Heart right ventricle (tissue), 16 donors: ENCODE data around the gene BAX. TPM values are rescaled to one million over a fixed set of nuclear protein-coding genes. Genes with fewer than 3 reads are reported as not detected.

Source experiments
- ATAC-seq, 8 donors: fragments of 200-7000 bp; cut with Tn5 transposase; one replicate each; pipeline ENCODE4 v1.9.1; 2020; ENCODE audit warnings: mild to moderate bottlenecking in 8 of 8, moderate library complexity in 8 of 8, moderate number of reproducible peaks in 1 of 8
- DNase-seq, 2 donors: peaks; one replicate each; pipeline ENCODE4 v3.0.0-alpha.2; 2020
- H3K27ac ChIP-seq, 10 donors: fragments of 200-600 bp; sonication (generic) in 2 of 10; one replicate each; pipeline versions ENCODE4 v1.5.0 to v1.8.0; 2020 to 2022; ENCODE audit warnings: mild to moderate bottlenecking in 3 of 10
- H3K27me3 ChIP-seq, 7 donors: fragments of 200-600 bp; one replicate each; pipeline ENCODE4 v1.8.0; 2021 to 2022; ENCODE audit warnings: mild to moderate bottlenecking in 2 of 7
- H3K36me3 ChIP-seq, 9 donors: fragments of 200-600 bp; sonication (generic) in 1 of 9; one replicate each; pipeline versions ENCODE4 v1.5.0 to v1.8.0; 2020 to 2022; ENCODE audit warnings: mild to moderate bottlenecking in 2 of 9
- H3K4me1 ChIP-seq, 9 donors: fragments of 200-600 bp; sonication (generic) in 1 of 9; one replicate each; pipeline versions ENCODE4 v1.5.0 to v1.8.0; 2020 to 2022; ENCODE audit warnings: mild to moderate bottlenecking in 4 of 9
- H3K4me3 ChIP-seq, 10 donors: fragments of 200-600 bp; sonication (generic) in 2 of 10; one replicate each; pipeline versions ENCODE4 v1.5.0 to v1.8.0; 2020 to 2022; ENCODE audit warnings: mild to moderate bottlenecking in 7 of 10, moderate library complexity in 2 of 10
- H3K9me3 ChIP-seq, 11 donors: fragments of 200-600 bp in 10 of 11; sonication (generic) in 2 of 11; one replicate each; pipeline versions ENCODE4 v1.5.0 to v1.8.0; 2013 to 2022; ENCODE audit warnings: mild to moderate bottlenecking in 2 of 11, control low read depth in 1 of 11, moderate library complexity in 1 of 11
- WGBS, 2 donors: extraction: QIAGEN DNeasy Blood & Tissue Kit; methylation state at CpG; one replicate each; pipeline ENCODE4 v1.1.7; 2013; ENCODE audit warnings: inconsistent platforms in 1 of 2; 5-methylcytosine and 5-hydroxymethylcytosine counted together
- intact Hi-C, 10 donors: fragments of 100-400 bp; cut with DNase I; formaldehyde crosslinking; loops; one replicate each; pipeline versions ENCODE4 v1.11.1 to v1.14.2; 2022
- microRNA-seq, 2 donors: library from miRNA; unstranded; fragments of <30 nt; microRNA quantifications; one replicate each; pipeline ENCODE4 v1.2.0, GENCODE V29; 2021
- polyA plus RNA-seq, 2 donors: library from polyadenylated mRNA; stranded (reverse); fragments of 200-250 nt; gene quantifications; one replicate each; pipeline ENCODE4 v1.2.3, GENCODE V29; 2013
- total RNA-seq, 10 donors: library from RNA; stranded (reverse); fragmentation: NEBNext Ultra II Directional in 3 of 10; extraction: Animal tissue kit (Norgen Biotek cat#: 25700) in 3 of 10; gene quantifications; one replicate each; pipeline versions ENCODE4 v1.2.1 to v1.2.4, GENCODE V29; 2021 to 2023
- TF ChIP-seq, protein P1 (sequence below), 9 donors: fragments of 200-600 bp; sonication (generic) in 2 of 9; IDR thresholded peaks; one replicate each; pipeline versions ENCODE4 v1.5.0 to v1.8.0; 2021 to 2022; ENCODE audit warnings: antibody characterized with exemption in 9 of 9, mild to moderate bottlenecking in 5 of 9, moderate library complexity in 1 of 9
- donor health status: Arrhythmogenic right ventricular cardiomyopathy.
- donor health status: ischemic (EF 13 %, LVEDD 7.1; RV severe dilation, severe dysfunction).
- donor health status: healthy with polysubstance abuse.
- donor health status: DM: no; HTN: yes; CAD: no.
- donor health status: DM: no; HTN: no; CAD: no.
- donor health status: ischemic (EF 25% LVEDD 6.9; RV normal size, moderate dysfunction).
- donor health status: ischemic (EF 25% LVEDD 5.7; RV mildly dilated, moderate dysfunction).
- donor health status: healthy.
- donor health status: DM: yes; HTN: yes; CAD: no.
- donor health status: Ischemic cardiomyopathy.
- donor health status: ischemic (EF 35%, LVEDD 5.7; RV mildly dilated, moderate dysfunction).
- donor health status: nonischemic (EF 11% LVEDD 7.7; RV severe dilation, severe dysfunction).
- donor health status: DM: yes; HTN: yes; CAD: no.
- donor health status: PGD.
- donor health status: ischemic (EF 29% LVEDD 5.4; RV normal size, mild dysfunction).
- donor health status: nonischemic (EF 23%, LVEDD 6.1; RV moderate dilation, normal function).

Gene BAX
- total and polyA plus RNA-seq, 12 donors: 11.5 to 41.5 (median 19.5) TPM

DNA sequence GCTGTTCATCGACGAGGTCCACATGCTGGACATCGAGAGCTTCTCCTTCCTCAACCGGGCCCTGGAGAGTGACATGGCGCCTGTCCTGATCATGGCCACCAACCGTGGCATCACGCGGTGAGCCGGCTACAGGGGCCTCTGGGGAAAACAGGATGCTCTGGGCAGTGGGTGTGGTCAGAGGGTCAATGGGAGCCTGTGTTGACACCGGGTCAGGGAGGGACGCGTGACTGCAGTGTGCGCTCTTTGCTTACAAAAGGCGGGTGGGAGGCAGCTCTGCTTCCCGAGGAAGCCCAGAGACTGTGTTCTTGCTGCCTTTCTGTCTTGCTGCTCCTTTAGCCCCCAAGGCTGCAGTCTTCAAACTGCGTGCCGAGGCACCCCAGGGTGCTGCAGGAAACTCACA is 56.5 kb downstream of the BAX start:
- ATAC-seq (no peak), DNase-seq (no peak)
- no peaks in the 10 kb centered on the region for H3K27me3 ChIP-seq
- TF ChIP-seq, protein P1, sequence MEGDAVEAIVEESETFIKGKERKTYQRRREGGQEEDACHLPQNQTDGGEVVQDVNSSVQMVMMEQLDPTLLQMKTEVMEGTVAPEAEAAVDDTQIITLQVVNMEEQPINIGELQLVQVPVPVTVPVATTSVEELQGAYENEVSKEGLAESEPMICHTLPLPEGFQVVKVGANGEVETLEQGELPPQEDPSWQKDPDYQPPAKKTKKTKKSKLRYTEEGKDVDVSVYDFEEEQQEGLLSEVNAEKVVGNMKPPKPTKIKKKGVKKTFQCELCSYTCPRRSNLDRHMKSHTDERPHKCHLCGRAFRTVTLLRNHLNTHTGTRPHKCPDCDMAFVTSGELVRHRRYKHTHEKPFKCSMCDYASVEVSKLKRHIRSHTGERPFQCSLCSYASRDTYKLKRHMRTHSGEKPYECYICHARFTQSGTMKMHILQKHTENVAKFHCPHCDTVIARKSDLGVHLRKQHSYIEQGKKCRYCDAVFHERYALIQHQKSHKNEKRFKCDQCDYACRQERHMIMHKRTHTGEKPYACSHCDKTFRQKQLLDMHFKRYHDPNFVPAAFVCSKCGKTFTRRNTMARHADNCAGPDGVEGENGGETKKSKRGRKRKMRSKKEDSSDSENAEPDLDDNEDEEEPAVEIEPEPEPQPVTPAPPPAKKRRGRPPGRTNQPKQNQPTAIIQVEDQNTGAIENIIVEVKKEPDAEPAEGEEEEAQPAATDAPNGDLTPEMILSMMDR (IDR thresholded peaks at IDR 0.05): no peak
- no peak overlapping the region for H3K4me3 ChIP-seq
- 91 to 93% methylated on average over 17 of the region's 17 CpGs for WGBS, 2 donors
- H3K4me1 ChIP-seq: no peaks in the 10 kb centered on the region
- no peak overlapping the region for H3K27ac ChIP-seq
- H3K36me3 ChIP-seq: peaks cover 0 to 96% (median 35%) of the 10 kb centered on the region in 9 donors
- no peaks in the 10 kb centered on the region for H3K9me3 ChIP-seq
- intact Hi-C loops: no loop called here

Small RNA genes within 50 kb of the gene (microRNA-seq; reads per million reads assigned to microRNA genes)
- 0 to 1.0 reads per million in 2 donors for gene MIR6798

Other genes with a start within 250 kb of the BAX start
- gene MAMSTR, start 235.2 kb upstream of the BAX start, total RNA-seq: 1 to 10 TPM; 1.9 to 7.5 (median 3.4) TPM
- 1 to 10 TPM; 2.4 to 6.4 TPM for gene MAMSTR, start 235.2 kb upstream of the BAX start, polyA plus RNA-seq
- gene RASIP1, start 214.3 kb upstream of the BAX start, total RNA-seq: 10 to 100 TPM; 13.6 to 23.5 (median 15.4) TPM
- 10 to 100 TPM; 19.9 to 27.3 TPM for gene RASIP1, start 214.3 kb upstream of the BAX start, polyA plus RNA-seq
- gene IZUMO1, start 208.0 kb upstream of the BAX start, total RNA-seq: under 1 TPM in 9 of 10 donors, not detected in 1; 0.12 to 0.95 (median 0.68) TPM
- gene IZUMO1, start 208.0 kb upstream of the BAX start, polyA plus RNA-seq: 1 to 10 TPM in 1 of 2 donors, under 1 TPM in 1; 0.39 to 1.3 TPM
- gene FUT1, start 202.2 kb upstream of the BAX start, total RNA-seq: 1 to 10 TPM; 1.8 to 5.7 (median 2.7) TPM
- 1 to 10 TPM; 2.2 to 5.4 TPM for gene FUT1, start 202.2 kb upstream of the BAX start, polyA plus RNA-seq
- gene FGF21, start 199.4 kb upstream of the BAX start, total RNA-seq: not detected
- gene FGF21, start 199.4 kb upstream of the BAX start, polyA plus RNA-seq: not detected
- 10 to 100 TPM; 49.9 to 77.8 (median 65.2) TPM for gene BCAT2, start 143.8 kb upstream of the BAX start, total RNA-seq
- gene BCAT2, start 143.8 kb upstream of the BAX start, polyA plus RNA-seq: 10 to 100 TPM; 43.7 to 96.7 TPM
- gene HSD17B14, start 118.4 kb upstream of the BAX start, total RNA-seq: 1 to 10 TPM; 1.1 to 5.3 (median 3.1) TPM
- gene HSD17B14, start 118.4 kb upstream of the BAX start, polyA plus RNA-seq: 1 to 10 TPM; 2.4 to 2.7 TPM
- gene PLEKHA4, start 86.3 kb upstream of the BAX start, total RNA-seq: 10 to 100 TPM; 18.5 to 70.6 (median 25.1) TPM
- 10 to 100 TPM; 29.3 to 29.5 TPM for gene PLEKHA4, start 86.3 kb upstream of the BAX start, polyA plus RNA-seq
- gene PPP1R15A, start 82.5 kb upstream of the BAX start, total RNA-seq: 100 to 1,000 TPM in 1 of 10 donors, 10 to 100 TPM in 9; 55.4 to 123 (median 73.7) TPM
- 100 to 1,000 TPM in 1 of 2 donors, 10 to 100 TPM in 1; 59.6 to 192 TPM for gene PPP1R15A, start 82.5 kb upstream of the BAX start, polyA plus RNA-seq
- under 1 TPM in 5 of 10 donors, not detected in 5; 0.15 to 0.69 (median 0.49) TPM for gene TULP2, start 56.1 kb upstream of the BAX start, total RNA-seq
- under 1 TPM in 1 of 2 donors, not detected in 1; 0.22 TPM for gene TULP2, start 56.1 kb upstream of the BAX start, polyA plus RNA-seq
- 100 to 1,000 TPM; 227 to 452 (median 311) TPM for gene NUCB1, start 54.6 kb upstream of the BAX start, total RNA-seq
- 100 to 1,000 TPM; 170 to 294 TPM for gene NUCB1, start 54.6 kb upstream of the BAX start, polyA plus RNA-seq
- under 1 TPM in 1 of 10 donors, not detected in 9; 0.51 TPM for gene DHDH, start 21.2 kb upstream of the BAX start, total RNA-seq
- under 1 TPM in 1 of 2 donors, not detected in 1; 0.17 TPM for gene DHDH, start 21.2 kb upstream of the BAX start, polyA plus RNA-seq
- 1,000 to 10,000 TPM in 2 of 10 donors, 100 to 1,000 TPM in 8; 450 to 3,518 (median 637) TPM for gene FTL, start 10.4 kb downstream of the BAX start, total RNA-seq
- gene FTL, start 10.4 kb downstream of the BAX start, polyA plus RNA-seq: 1,000 to 10,000 TPM; 1,046 to 1,578 TPM
- gene GYS1, start 38.4 kb downstream of the BAX start, total RNA-seq: 100 to 1,000 TPM; 139 to 245 (median 201) TPM
- gene GYS1, start 38.4 kb downstream of the BAX start, polyA plus RNA-seq: 100 to 1,000 TPM; 114 to 128 TPM
- 10 to 100 TPM; 40.1 to 60.4 (median 49.3) TPM for gene RUVBL2, start 39.0 kb downstream of the BAX start, total RNA-seq
- gene RUVBL2, start 39.0 kb downstream of the BAX start, polyA plus RNA-seq: 100 to 1,000 TPM in 1 of 2 donors, 10 to 100 TPM in 1; 60.1 to 108 TPM
- gene LHB, start 62.2 kb downstream of the BAX start, total RNA-seq: not detected
- not detected for gene LHB, start 62.2 kb downstream of the BAX start, polyA plus RNA-seq
- not detected for gene CGB3, start 69.5 kb downstream of the BAX start, total RNA-seq
- gene CGB3, start 69.5 kb downstream of the BAX start, polyA plus RNA-seq: not detected
- gene CGB2, start 77.0 kb downstream of the BAX start, total RNA-seq: not detected
- gene CGB2, start 77.0 kb downstream of the BAX start, polyA plus RNA-seq: not detected
- gene CGB1, start 82.0 kb downstream of the BAX start, total RNA-seq: not detected
- gene CGB1, start 82.0 kb downstream of the BAX start, polyA plus RNA-seq: not detected
- not detected for gene CGB5, start 89.0 kb downstream of the BAX start, total RNA-seq
- gene CGB5, start 89.0 kb downstream of the BAX start, polyA plus RNA-seq: not detected
- not detected for gene CGB8, start 94.2 kb downstream of the BAX start, total RNA-seq
- not detected for gene CGB8, start 94.2 kb downstream of the BAX start, polyA plus RNA-seq
- not detected for gene CGB7, start 102.9 kb downstream of the BAX start, total RNA-seq
- gene CGB7, start 102.9 kb downstream of the BAX start, polyA plus RNA-seq: under 1 TPM; 0.14 to 0.37 TPM
- gene NTF4, start 109.9 kb downstream of the BAX start, total RNA-seq: 1 to 10 TPM in 1 of 10 donors, under 1 TPM in 2, not detected in 7; 0.28 to 1.1 (median 0.71) TPM
- gene NTF4, start 109.9 kb downstream of the BAX start, polyA plus RNA-seq: 1 to 10 TPM in 1 of 2 donors, under 1 TPM in 1; 0.06 to 1.6 TPM
- gene KCNA7, start 117.8 kb downstream of the BAX start, total RNA-seq: 1 to 10 TPM in 2 of 10 donors, under 1 TPM in 7, not detected in 1; 0.11 to 4.8 (median 0.26) TPM
- gene KCNA7, start 117.8 kb downstream of the BAX start, polyA plus RNA-seq: 1 to 10 TPM in 1 of 2 donors, under 1 TPM in 1; 0.04 to 1.5 TPM
- 100 to 1,000 TPM in 3 of 10 donors, 10 to 100 TPM in 7; 75.2 to 157 (median 88.4) TPM for gene SNRNP70, start 130.6 kb downstream of the BAX start, total RNA-seq
- gene SNRNP70, start 130.6 kb downstream of the BAX start, polyA plus RNA-seq: 100 to 1,000 TPM; 114 to 330 TPM
- gene LIN7B, start 159.5 kb downstream of the BAX start, total RNA-seq: 10 to 100 TPM; 17.6 to 26.7 (median 23.0) TPM
- gene LIN7B, start 159.5 kb downstream of the BAX start, polyA plus RNA-seq: 10 to 100 TPM; 25.9 to 38.5 TPM
- gene C19orf73, start 164.3 kb downstream of the BAX start, total RNA-seq: 1 to 10 TPM in 5 of 10 donors, under 1 TPM in 5; 0.64 to 2.3 (median 1.0) TPM
- gene C19orf73, start 164.3 kb downstream of the BAX start, polyA plus RNA-seq: 1 to 10 TPM; 1.9 to 5.4 TPM
- 1 to 10 TPM; 3.6 to 7.0 (median 5.8) TPM for gene PPFIA3, start 164.7 kb downstream of the BAX start, total RNA-seq
- gene PPFIA3, start 164.7 kb downstream of the BAX start, polyA plus RNA-seq: 10 to 100 TPM; 15.4 to 16.7 TPM
- 1,000 to 10,000 TPM in 6 of 10 donors, 100 to 1,000 TPM in 4; 901 to 1,557 (median 1,052) TPM for gene HRC, start 200.5 kb downstream of the BAX start, total RNA-seq
- gene HRC, start 200.5 kb downstream of the BAX start, polyA plus RNA-seq: 100 to 1,000 TPM; 331 to 710 TPM
- 10 to 100 TPM; 21.7 to 38.5 (median 33.0) TPM for gene TRPM4, start 202.9 kb downstream of the BAX start, total RNA-seq
- 100 to 1,000 TPM in 1 of 2 donors, 10 to 100 TPM in 1; 20.4 to 100 TPM for gene TRPM4, start 202.9 kb downstream of the BAX start, polyA plus RNA-seq